22Rv1 (cell line): ENCODE results near the gene UBASH3A.

ENCODE experiments used
- CTCF ChIP-seq: fragments of 450-650 bp; IDR thresholded peaks from 2 replicates; pipeline ENCODE4 v1.5.1; 2017; ENCODE audit warnings: mild to moderate bottlenecking
- ZFX ChIP-seq: fragments of 450-650 bp; IDR thresholded peaks from 2 replicates; pipeline ENCODE4 v1.6.1; 2017; ENCODE audit warnings: antibody characterized with exemption, borderline replicate concordance

- TF ChIP-seq ZFX (no peak), CTCF (no peak)
Observed at GRCh38 chr21:42424914-42425541, 21.3 kb downstream of the UBASH3A start.
